ENCODE data around the gene ADPRM. TPM values are rescaled to one million over a fixed set of nuclear protein-coding genes. Genes with fewer than 3 reads are reported as not detected.

ADPRM gene
- total RNA-seq, 1 experiment from 2014 or later, result 7.9 TPM

- no peak for TF ChIP-seq ZBTB33 (IDR thresholded peaks at IDR 0.05; ENCODE audit: extremely low read depth, insufficient replicate concordance, low read length)
- no peak for TF ChIP-seq ZNF274 (IDR thresholded peaks at IDR 0.05; ENCODE audit: low read depth, low read length)
- TF ChIP-seq CBX3 (IDR thresholded peaks at IDR 0.05; ENCODE audit: low read depth), result no peak
- TF ChIP-seq EZH2phosphoT487 (IDR thresholded peaks at IDR 0.05; ENCODE audit: borderline replicate concordance), result no peak
- no peak for TF ChIP-seq CEBPB (IDR thresholded peaks at IDR 0.05; ENCODE audit: low read depth)
- TF ChIP-seq FOSL1 (IDR thresholded peaks at IDR 0.05; ENCODE audit: low read depth), result no peak
- no peak for TF ChIP-seq POLR2AphosphoS5 (IDR thresholded peaks at IDR 0.05; ENCODE audit: low read depth, low read length)
- TF ChIP-seq SRF (IDR thresholded peaks at IDR 0.05; ENCODE audit: low read depth), result no peak
Observed at GRCh38 chr17:10752696-10753095, 55.3 kb downstream of the ADPRM start (continued).

GRCh38 chr17:10754109-10754508, 56.7 kb downstream of the ADPRM start:
- Histone ChIP-seq H3K4me1 (ENCODE audit: control insufficient read depth in 1 of 2, insufficient read depth in 2 of 2, low read length in 2 of 2) (no peaks in the 10 kb centered on the region), H3K27me3 (ENCODE audit: insufficient read depth, low read length) (peaks cover 7% of the 10 kb centered on the region; the same call in 1 of the 2 replicates), H4K20me1 (ENCODE audit: insufficient read depth) (no peaks in the 10 kb centered on the region), H3K4me2 (ENCODE audit: low read length) (no peak overlapping the region), H3K9me2 (ENCODE audit: insufficient read depth) (no peaks in the 10 kb centered on the region), H3K36me3 (ENCODE audit: control insufficient read depth in 1 of 2, insufficient read depth in 2 of 2, low read length in 2 of 2) (no peaks in the 10 kb centered on the region), H3K9me3 (ENCODE audit: control insufficient read depth in 1 of 2, insufficient read depth in 1 of 2, low read depth in 1 of 2, low read length in 2 of 2) (no peaks in the 10 kb centered on the region), H3K9ac (ENCODE audit: low read length) (no peak overlapping the region), H3K79me2 (ENCODE audit: insufficient read depth, low read length) (no peaks in the 10 kb centered on the region), H3K4me3 (replicated peaks in 1 of 2; ENCODE audit: low read depth in 1 of 2, low read length in 2 of 2) (no peak overlapping the region), H2AFZ (ENCODE audit: low read depth, low read length, poor library complexity, severe bottlenecking) (no peak overlapping the region), H3K27ac (ENCODE audit: low read depth, low read length) (no peak overlapping the region)
- no TSS peak for BruUV-seq (replicated peaks)
- peak; percentile 88 for ATAC-seq
- CTCF ChIA-PET, result interaction anchor here (1.2 to 1.3 kb wide), 2 partner anchors 17 to 91 kb away, joined by 3 to 4 read pairs; no protein-coding TSS in a partner anchor
- RAD21 ChIA-PET (ENCODE audit: low non-redundant PET in 1 of 2, low total read pairs in 2 of 2, uncharacterized antibody in 2 of 2, unreplicated experiment in 2 of 2), result no interaction called here
- DNase-seq (ENCODE audit: low read depth, low spot score), result peak; percentile 51
- POLR2A ChIA-PET, result no interaction called here
- intact Hi-C loops (cut with micrococcal nuclease), result loop anchor here (1.0 kb wide), 1 partner anchor 91 kb away; no protein-coding TSS in a partner anchor
- TF ChIP-seq REST (IDR thresholded peaks at IDR 0.05; ENCODE audit: low read depth) (no peak), MAX (IDR thresholded peaks at IDR 0.05) (no peak), ELF1 (IDR thresholded peaks at IDR 0.05; ENCODE audit: borderline replicate concordance, low read depth) (no peak), CEBPB (IDR thresholded peaks at IDR 0.05; ENCODE audit: low read depth) (no peak), EZH2phosphoT487 (IDR thresholded peaks at IDR 0.05; ENCODE audit: borderline replicate concordance) (no peak), ATF3 (IDR thresholded peaks at IDR 0.05) (no peak), RAD21 (IDR thresholded peaks at IDR 0.05; ENCODE audit: low read depth) (peak; percentile 43; the same call in 1 of the 2 replicates), ZFX (IDR thresholded peaks at IDR 0.05) (no peak), CTCF (IDR thresholded peaks at IDR 0.05 in 2 of 3, conservative IDR thresholded peaks at IDR 0.05 in 1 of 3; ENCODE audit: borderline replicate concordance in 1 of 3, insufficient read depth in 1 of 3, low read depth in 2 of 3, low read length in 2 of 3) (peak; percentile 14 to 66 (median 63); a peak in 4 of 6 replicates)
